G401 (cell line): Measurements from ENCODE around the gene RAX2. TPM values are rescaled to one million over a fixed set of nuclear protein-coding genes. Genes with fewer than 3 reads are reported as not detected.

Experiments
- DNase-seq: peaks from one replicate; pipeline ENCODE4 v3.0.0-alpha.2; 2015; ENCODE audit warnings: low spot score
- in situ Hi-C: cut with HindIII; loops from 2 replicates; pipeline ENCODE4 v1.10.0; 2016; ENCODE audit warnings: low sequenced_read_pairs, mixed read lengths
- total RNA-seq: library from RNA; depleted of rRNA; stranded (reverse); fragments of >200 nt; shearing (Covaris generic); gene quantifications from 2 replicates; pipeline ENCODE4 v1.2.3, GENCODE V29; 2014

RAX2 gene
- total RNA-seq, 1 experiment from 2014 or later = not detected

DNA sequence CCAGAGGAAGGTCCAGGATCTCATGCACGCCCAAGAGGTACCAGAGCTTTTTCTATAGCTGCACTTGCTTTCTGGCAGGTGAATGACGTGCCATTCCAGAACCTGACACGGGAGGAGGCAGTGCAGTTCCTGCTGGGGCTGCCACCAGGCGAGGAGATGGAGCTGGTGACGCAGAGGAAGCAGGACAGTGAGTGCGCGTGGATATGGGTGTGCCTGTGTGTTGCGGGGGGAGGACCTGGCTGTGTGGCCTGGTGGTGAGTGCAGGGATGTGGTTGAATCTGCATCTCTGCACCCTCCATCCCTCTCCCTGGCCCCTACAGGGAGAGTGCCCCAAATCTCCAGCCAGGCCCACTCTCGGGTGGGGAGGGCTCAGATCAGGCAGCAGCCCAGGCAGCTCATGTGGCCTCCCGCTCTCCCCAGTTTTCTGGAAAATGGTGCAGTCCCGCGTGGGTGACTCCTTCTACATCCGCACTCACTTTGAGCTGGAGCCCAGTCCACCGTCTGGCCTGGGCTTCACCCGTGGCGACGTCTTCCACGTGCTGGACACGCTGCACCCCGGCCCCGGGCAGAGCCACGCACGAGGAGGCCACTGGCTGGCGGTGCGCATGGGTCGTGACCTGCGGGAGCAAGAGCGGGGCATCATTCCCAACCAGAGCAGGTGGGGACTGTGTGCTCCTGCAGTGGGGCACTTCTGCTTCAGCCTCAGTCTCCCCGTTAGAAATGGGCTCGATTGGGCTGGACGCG lies 33.4 kb downstream of the RAX2 start:
- no peak for DNase-seq
- in situ Hi-C loops = no loop called here

DNA sequence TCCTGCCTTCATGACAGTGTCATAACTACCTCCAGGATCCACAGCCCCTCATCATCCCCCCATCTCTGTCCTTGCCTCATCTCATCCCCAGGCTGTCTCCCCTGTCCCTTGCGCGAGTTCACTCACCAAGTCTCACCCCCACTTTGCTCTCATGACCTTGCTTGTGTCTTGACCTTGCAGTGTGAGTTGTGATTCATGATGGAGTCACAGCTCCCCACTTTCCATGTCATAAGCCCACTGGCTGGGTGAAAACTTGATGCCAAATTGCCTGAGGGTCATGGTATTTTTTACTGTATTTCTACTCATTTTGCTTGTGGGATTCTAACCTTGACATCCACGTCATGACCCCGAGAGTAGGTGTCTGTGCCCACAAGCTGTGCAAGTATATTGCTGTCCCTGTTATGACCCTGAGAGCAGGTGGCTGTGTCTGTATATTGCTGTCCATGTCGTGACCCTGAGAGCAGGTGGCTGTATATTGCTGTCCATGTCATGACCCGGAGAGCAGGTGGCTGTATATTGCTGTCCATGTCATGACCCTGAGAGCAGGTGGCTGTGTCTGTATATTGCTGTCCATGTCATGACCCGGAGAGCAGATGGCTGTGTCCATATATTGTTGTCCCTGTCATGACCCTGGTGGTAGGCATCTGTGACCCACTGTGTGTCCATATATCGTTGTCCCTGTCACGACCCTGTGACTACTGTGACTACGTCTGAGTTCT lies 34.4 kb downstream of the RAX2 start:
- no peak for DNase-seq
- in situ Hi-C loops = no loop called here

DNA sequence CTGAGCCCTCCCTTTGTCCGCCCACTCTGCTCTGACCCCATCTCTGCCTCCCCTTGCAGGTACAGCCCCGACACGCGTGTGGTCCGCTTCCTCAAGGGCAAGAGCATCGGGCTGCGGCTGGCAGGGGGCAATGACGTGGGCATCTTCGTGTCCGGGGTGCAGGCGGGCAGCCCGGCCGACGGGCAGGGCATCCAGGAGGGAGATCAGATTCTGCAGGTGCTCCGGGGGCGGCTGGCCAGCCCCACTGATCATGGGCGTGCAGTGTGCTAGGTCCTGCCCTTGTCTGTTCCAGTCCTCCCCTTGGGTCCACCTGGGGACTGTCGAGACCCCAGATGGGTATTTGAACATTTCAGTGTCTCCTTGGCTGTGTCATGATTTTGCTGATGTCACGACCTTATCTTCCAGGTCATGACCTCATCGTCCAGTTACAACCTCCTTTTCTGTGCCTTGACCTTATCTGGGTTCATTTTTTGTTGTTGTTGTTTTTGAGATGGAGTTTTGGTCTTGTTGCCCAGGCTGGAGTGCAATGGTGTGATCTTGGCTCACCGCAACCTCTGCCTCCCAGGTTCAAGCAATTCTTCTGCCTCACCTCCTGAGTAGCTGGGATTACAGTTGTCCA lies 35.8 kb downstream of the RAX2 start:
- in situ Hi-C loops = no loop called here
- no peak for DNase-seq

DNA sequence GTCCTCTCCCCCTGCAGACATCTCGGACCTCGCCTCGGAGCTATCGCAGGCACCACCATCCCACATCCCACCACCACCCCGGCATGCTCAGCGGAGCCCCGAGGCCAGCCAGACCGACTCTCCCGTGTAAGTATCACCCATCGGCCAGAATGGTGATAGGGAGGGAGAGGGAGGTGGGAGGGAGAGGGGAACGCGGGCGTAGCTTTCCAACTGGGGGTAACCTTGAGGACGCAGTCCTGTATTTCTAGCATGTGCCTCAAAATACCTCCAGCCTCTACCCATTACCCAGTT lies 37.8 kb downstream of the RAX2 start:
- in situ Hi-C loops = no loop called here

DNA sequence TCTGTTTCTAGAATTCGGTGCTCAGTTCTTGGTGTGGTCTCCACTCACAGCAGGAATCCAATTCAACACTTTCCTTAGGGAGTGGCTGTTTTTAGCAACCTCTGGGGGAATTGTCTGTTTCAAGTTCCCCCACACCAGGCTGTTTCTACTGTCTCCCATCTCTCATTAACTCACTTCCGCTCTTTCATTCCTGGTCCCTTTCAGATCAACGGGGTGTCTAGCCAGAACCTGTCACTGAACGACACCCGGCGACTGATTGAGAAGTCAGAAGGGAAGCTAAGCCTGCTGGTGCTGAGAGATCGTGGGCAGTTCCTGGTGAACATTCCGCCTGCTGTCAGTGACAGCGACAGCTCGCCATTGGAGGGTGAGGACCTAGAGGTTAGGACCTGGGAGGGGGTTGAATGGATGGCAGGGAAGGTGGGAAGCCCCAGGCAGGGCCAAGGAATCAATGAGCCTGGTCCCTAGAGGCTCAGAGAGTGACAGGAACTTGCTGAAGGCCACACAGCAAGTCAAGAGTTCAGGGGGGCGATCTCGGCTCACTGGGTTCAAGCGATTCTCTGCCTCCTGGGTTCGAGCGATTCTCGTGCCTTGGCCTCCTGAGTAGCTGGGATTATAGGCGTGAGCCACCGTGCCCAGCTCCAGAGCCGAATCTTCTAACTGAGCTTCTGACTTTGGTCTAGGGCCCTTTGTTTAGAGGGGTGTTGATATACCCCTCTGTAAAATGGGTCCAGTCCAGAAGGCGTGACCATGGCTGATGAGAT lies 38.3 kb downstream of the RAX2 start:
- in situ Hi-C loops = no loop called here
- no peak for DNase-seq

More for the DNA sequence above, 37.8 kb downstream of the RAX2 start:
- no peak for DNase-seq

DNA sequence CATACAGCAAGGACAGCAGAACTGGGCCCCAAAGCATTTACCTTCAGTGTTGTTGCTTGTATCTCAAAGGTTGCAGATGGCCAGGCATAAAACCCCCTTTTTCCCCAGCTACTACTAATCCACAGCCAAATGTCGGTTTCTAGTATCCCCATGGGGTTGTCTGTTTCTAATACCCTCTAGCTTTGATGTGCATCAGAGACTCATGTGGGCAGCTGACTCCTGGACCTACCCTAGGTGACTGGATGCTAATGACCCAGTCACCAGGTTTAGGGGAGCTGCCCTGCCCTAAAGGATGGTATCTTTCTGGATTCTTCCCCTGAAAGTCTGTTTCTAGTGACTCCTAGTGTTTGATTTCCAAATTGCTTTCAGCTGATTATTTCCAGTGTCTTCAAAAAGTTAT lies 39.9 kb downstream of the RAX2 start:
- in situ Hi-C loops = no loop called here
- DNase-seq = no peak

DNA sequence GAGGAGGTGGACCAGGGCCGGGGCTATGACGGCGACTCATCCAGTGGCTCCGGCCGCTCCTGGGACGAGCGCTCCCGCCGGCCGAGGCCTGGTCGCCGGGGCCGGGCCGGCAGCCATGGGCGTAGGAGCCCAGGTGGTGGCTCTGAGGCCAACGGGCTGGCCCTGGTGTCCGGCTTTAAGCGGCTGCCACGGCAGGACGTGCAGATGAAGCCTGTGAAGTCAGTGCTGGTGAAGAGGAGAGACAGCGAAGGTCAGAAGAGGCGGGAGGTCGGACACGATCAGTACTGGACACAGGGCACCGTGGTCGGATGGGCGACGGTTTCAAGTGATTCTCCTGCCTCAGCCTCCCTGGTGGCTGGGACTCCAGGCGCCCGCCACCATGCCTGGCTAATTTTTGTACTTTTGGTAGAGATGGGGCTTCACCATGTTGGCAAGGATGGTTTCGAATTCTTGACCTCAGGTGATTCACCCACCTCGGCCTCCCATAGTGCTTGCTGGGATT lies 41.5 kb downstream of the RAX2 start:
- DNase-seq = no peak
- in situ Hi-C loops = no loop called here

DNA sequence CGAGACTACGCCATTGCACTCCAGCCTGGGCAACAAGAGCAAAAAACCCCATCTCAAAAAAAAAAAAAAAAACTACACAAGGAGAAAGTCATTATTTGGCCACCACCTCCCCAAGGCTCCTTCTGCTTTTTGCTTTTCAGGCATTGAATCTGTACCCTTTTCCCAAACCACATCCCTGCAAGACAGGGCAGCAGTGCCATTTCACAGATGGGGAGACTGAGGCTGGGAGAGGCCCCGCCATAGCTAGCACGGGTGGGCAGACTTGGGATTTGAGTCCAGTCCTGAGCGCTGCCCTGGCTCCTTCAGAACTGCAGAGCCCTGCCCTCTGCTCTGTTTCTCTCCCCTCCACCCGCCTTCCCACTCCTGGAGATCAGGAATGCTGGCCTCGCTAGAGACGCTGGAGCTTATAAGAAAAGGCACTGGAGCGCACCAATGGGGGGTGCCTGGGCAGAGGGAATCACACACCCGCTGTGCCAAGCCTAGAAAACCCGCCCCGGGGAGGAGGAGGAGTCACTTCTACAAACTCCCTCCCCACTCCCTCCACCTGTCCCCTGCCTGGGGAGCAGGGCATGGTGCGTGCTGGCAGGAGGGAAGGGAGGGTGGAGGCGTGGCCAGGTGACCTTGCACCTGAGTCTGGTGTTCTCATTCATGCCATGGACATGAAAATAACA lies 46.3 kb downstream of the RAX2 start:
- in situ Hi-C loops = no loop called here
- DNase-seq = no peak

DNA sequence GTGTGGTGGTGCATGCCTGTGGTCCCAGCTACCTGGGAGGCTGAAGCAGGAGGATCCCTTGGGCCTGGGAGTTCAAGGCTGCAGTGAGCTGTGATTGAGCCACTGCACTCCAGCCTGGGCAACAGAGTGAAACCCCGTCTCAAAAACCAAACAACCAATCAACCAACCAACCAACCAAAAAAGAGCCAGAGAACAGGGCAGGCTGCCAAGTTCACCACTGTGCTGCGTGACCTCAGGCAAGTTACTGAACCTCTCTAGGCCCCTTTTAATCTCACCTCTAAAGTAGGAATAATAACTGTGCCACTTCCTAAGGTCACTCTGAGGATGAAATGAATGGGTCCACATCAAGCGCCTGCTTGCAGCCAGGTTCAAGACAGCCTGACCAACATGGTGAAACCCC lies 46.9 kb downstream of the RAX2 start:
- DNase-seq = no peak
- in situ Hi-C loops = no loop called here

DNA sequence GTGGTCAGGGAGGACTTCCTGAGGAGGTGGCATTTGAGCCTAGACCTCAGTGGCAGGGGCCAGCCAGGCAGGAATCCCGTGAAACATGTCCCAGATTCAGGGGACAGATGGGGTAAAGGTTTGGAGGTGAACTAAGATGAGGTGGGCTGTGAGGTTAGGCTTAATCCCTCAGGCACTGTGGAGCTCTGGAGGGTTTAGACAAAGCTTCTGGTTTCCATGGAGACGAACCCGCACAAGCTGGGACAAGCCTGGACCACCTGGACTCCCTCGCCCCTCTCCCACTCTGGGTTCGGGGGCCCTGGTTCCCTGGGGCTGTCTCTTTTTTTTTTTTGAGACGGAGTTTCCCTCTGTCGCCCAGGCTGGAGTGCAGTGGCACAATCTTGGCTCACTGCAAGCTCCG lies 48.1 kb downstream of the RAX2 start:
- in situ Hi-C loops = no loop called here
- no peak for DNase-seq

DNA sequence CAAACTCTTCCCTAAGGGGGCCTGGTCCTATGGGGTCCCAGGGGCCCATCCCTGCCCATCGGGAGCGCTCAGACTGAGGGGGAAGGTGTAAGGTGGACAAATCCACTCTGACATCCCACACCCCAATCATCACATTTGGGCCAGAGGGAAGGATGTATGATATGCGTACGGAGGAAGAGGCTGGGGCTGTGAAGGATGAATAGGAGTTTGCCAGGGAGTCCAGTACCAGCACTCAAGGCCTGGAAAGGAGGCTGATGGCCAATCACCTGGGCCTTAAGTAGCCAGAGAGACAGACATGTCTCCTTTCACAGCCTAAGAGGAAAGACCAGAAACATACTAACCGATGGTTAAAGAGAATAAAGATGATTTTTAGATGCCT lies 48.9 kb downstream of the RAX2 start:
- in situ Hi-C loops = no loop called here
- no peak for DNase-seq

DNA sequence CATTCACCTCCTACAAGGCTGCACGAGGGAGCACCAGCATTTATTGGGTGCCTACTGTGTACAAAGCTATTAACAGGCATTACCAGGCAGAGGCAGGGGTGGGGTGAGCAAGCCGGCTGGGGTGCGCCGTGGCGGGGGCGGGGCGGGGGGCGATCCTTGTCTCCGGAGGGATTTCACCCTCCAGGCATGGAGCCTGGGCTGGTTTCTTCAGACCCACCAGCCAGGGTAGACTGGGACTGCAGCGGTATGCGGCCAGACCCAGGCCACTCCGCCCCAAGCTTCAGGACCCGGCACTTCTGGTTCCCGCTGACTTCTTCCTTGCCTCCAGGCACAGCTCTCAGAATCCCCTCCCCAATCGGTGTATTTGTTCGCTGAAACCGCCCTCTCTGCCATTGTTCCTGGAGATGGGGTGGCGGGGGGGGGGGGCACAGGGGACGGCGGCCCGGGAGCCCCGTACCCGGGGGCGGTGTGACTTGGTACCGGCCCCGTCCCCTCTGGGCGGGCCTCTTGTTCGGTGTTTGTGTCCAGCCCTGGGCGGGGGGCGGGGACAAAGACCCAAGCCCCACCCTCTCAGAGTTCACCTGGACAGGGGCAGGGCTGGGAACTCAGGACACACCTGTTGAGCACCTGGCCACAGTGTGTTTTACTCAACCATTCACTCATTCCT lies 49.5 kb downstream of the RAX2 start:
- in situ Hi-C loops = no loop called here
- DNase-seq = no peak

DNA sequence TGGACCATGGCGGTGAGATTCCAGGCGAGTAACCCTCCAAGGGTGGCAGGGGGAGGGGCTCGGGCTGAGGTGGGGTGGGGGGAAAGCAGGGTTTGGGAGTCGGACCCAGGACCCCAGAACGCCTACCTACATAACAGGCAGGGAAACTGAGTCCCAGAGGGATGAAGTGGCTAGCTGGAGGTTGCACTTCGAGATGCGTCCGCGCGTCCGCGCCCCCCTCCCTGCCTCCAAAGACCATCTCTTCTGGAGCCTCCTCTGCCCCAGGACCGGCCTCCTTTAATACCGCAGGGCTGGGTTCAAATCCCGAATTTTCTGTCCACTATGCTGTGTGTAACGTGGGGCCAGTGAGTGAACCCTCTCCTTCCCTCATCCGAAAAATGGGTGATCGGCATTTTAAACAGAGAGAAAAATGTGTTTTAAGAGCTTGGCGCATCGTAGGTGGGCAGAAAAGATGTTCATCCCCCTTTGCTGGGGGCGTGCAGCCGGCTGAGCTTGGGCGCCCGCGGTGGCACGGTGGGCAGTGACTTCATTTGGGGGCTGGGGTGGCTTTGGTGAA lies 50.1 kb downstream of the RAX2 start:
- in situ Hi-C loops = no loop called here
- no peak for DNase-seq

DNA sequence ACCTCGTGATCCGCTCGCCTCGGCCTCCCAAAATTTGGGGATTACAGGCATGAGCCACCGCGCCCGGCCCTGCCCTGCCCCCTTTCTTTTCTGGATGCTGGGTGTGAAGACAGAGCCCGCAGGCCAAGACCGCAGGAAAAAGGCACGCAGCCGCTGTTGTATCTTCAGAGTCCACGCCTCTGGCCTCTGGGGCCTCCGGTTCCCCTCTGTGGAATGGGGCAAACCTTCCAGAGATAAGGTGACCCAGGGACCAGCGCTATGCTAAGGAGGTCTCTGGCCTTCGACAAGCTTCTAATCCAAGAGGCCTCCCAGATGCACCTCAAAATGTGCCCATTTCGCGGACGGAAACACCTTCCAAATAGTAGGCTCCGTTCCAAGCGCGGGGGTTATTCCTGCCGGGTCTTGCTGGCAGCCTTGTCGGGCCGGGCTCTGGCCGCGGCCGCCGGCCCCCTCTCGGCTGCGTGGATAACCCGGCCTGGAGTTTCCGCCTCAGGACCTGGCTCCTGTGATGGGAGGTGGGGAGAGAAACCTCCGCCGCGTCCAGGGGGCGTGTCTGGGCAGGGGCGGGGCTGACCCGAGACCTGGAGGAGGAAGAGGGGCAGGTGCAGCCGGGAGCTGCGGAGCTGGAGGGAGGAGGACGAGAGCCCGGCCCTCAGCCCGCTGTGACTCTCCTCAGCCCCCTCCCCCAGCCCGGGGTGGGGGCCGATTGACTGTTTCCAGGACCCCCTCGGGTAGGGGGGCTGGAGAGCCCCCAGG lies 50.7 kb downstream of the RAX2 start:
- peak; percentile 62 for DNase-seq
- in situ Hi-C loops = no loop called here

DNA sequence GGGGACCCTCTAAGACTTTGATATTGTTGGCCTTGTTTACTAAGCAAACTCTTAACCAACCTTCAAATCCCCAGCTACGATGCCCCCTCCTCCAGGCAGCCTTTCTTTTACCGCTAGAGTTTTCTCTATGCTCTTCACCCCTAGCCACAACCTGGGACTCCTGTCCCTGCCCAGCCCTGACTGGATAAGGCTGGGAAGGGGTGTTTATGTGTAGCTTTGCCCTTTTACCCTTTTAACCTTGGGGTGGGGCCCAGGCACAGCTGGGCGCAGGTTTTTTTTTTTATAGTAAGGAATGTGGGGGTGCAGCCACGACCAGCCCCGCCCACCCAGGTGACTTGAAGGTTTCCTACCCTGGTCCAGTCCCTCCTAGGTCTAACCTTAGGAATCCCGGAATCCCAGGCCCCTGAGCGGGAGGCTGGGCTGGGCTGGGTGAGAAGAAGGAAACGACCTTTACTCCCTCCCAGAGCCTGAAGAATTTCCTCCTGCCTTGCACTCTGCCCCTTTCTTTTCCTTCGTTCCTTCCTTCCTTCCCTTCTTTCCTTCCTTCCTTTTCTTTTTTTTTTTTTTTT lies 51.6 kb downstream of the RAX2 start:
- DNase-seq = no peak

DNA sequence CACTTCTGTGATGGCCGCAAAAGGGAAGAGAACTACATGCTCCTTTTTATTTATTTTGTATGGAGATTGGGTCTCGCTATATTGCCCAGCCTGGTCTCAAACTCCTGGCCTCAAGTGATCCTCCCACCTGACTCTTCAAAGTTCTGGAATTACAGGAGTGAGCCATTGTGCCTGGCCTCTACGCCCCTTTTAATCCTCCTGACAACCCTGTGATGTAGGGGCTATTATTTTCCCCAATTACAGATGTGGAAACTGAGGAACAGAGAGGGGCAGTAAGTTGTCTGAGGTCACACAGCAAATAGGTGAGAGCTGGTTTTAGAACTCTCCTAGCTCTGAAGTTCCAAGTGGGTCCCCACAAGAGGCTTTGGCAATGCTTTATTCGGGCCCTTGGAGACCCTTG lies 52.2 kb downstream of the RAX2 start:
- no peak for DNase-seq
- in situ Hi-C loops = no loop called here

More for the DNA sequence above, 51.6 kb downstream of the RAX2 start:
- in situ Hi-C loops = no loop called here
